ENCODE measurements around the gene EIF3D. TPM values are rescaled to one million over a fixed set of nuclear protein-coding genes. Genes with fewer than 3 reads are reported as not detected.

The EIF3D gene
- total RNA-seq, 1 experiment from 2014 or later, result 306 TPM

DNA sequence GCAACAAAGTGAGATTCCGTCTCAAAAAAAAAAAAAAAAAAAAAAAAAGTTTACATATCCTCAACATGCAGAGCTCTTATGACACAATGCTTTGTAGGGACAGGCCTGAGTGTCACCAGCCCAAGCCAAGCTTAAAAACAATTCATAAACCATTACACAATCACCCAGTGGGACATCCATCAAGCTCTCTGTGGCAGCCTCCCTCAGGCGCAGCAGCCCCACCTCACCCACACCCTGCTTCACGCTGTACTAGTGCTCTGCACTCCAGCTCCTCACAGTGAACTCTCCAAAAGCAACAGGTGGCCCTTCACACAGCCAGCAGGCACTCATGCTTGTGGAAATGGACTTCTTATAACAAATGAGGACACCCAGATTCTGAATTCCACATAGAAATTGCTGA is 18.6 kb downstream of the EIF3D start:
- no TSS peak for BruUV-seq (replicated peaks)
- TF ChIP-seq SP1 (IDR thresholded peaks at IDR 0.05; ENCODE audit: low read depth) (no peak), EZH2phosphoT487 (IDR thresholded peaks at IDR 0.05; ENCODE audit: borderline replicate concordance) (no peak), POLR2AphosphoS5 (IDR thresholded peaks at IDR 0.05; ENCODE audit: low read depth, low read length) (no peak), JUND (IDR thresholded peaks at IDR 0.05) (no peak), ZBTB33 (IDR thresholded peaks at IDR 0.05; ENCODE audit: extremely low read depth, insufficient replicate concordance, low read length) (no peak), CEBPB (IDR thresholded peaks at IDR 0.05; ENCODE audit: low read depth) (no peak), CBX3 (IDR thresholded peaks at IDR 0.05; ENCODE audit: low read depth) (no peak), YY1 (IDR thresholded peaks at IDR 0.05; ENCODE audit: extremely low read depth, insufficient replicate concordance, low read depth, low read length) (no peak), ELF1 (IDR thresholded peaks at IDR 0.05; ENCODE audit: borderline replicate concordance, low read depth) (no peak)
- Histone ChIP-seq H3K9ac (ENCODE audit: low read length) (no peak overlapping the region), H3K27ac (ENCODE audit: low read depth, low read length) (no peak overlapping the region), H2AFZ (ENCODE audit: low read depth, low read length, poor library complexity, severe bottlenecking) (no peak overlapping the region), H3K9me3 (ENCODE audit: control insufficient read depth in 1 of 2, insufficient read depth in 1 of 2, low read depth in 1 of 2, low read length in 2 of 2) (no peaks in the 10 kb centered on the region), H3K9me2 (ENCODE audit: insufficient read depth) (no peaks in the 10 kb centered on the region), H3K4me3 (replicated peaks in 1 of 2; ENCODE audit: low read depth in 1 of 2, low read length in 2 of 2) (no peak overlapping the region), H3K36me3 (ENCODE audit: control insufficient read depth in 1 of 2, insufficient read depth in 2 of 2, low read length in 2 of 2) (peaks cover 37 to 44% of the 10 kb centered on the region in 2 experiments), H3K79me2 (ENCODE audit: insufficient read depth, low read length) (peaks cover 10% of the 10 kb centered on the region; the same call in 1 of the 2 replicates), H3K4me2 (ENCODE audit: low read length) (no peak overlapping the region), H3K27me3 (ENCODE audit: insufficient read depth, low read length) (no peaks in the 10 kb centered on the region), H3K4me1 (ENCODE audit: control insufficient read depth in 1 of 2, insufficient read depth in 2 of 2, low read length in 2 of 2) (peaks cover 6 to 21% of the 10 kb centered on the region in 2 experiments; a peak in 3 of 4 replicates), H4K20me1 (ENCODE audit: insufficient read depth) (0 out of 2 replicates have a peak, but pooled peaks cover 4% of the 10 kb centered on the region)
- intact Hi-C loops (cut with micrococcal nuclease), result no loop called here
- ChIA-PET RAD21 (ENCODE audit: low non-redundant PET in 1 of 2, low total read pairs in 2 of 2, uncharacterized antibody in 2 of 2, unreplicated experiment in 2 of 2) (interaction anchor here in 1 of 2 experiments (0.6 kb wide), 1 partner anchor 284 kb away, joined by 3 read pairs; no protein-coding TSS in a partner anchor), CTCF (interaction anchor here (1.0 to 1.4 kb wide), 3 partner anchors 10 to 266 kb away, joined by 4 to 5 read pairs (median 5); partner anchors contain the start of genes EIF3D and IFT27), POLR2A (interaction anchor here (0.7 to 1.7 kb wide), 4 partner anchors 11 to 465 kb away, joined by 3 to 5 read pairs (median 3); partner anchors contain the start of gene EIF3D)
- ATAC-seq (no peak), DNase-seq (ENCODE audit: low read depth, low spot score) (no peak)

Data from HCT116 (cell line).